Gastroesophageal sphincter (tissue), 3 donors: ENCODE measurements around the gene CYBA.
"Not testable (repeated sequence)": the region's sequence is repeated elsewhere in the genome, so short reads cannot be mapped to it uniquely, and the experiment has no call there.

Experiments used
- CTCF ChIP-seq, 4 experiments: fragments of 200-600 bp in 2 of 4; fragments of 450-650 bp in 2 of 4; sonication (generic) in 1 of 4; IDR thresholded peaks; one replicate each; pipeline ENCODE4 v1.5.1; 2017 to 2019; ENCODE audit warnings: antibody characterized with exemption in 4 of 4, mild to moderate bottlenecking in 2 of 4, moderate library complexity in 2 of 4
- POLR2A ChIP-seq, 2 donors: fragments of 450-650 bp; IDR thresholded peaks; one replicate each; pipeline ENCODE4 v1.6.1; 2017; ENCODE audit warnings: antibody characterized with exemption in 2 of 2, mild to moderate bottlenecking in 2 of 2, moderate library complexity in 1 of 2

- TF ChIP-seq CTCF, POLR2A (IDR thresholded peaks at IDR 0.05): not testable (repeated sequence)
Observed at GRCh38 chr16:88669493-88669892, 18.6 kb upstream of the CYBA start.
